Measurements from ENCODE around the gene OLFML1.

Gene OLFML1

GRCh38 chr11:7485186-7486097 is at the start of gene OLFML1:
TSS of gene OLFML1 (plus strand) at chr11:7485506. CDS start at chr11:7485876, 370 bp downstream.
- no peak for DNase-seq

GRCh38 chr11:7436146-7436545 is 49.2 kb upstream of the OLFML1 start:
- no peak for DNase-seq

GRCh38 chr11:7436657-7437056 is 48.6 kb upstream of the OLFML1 start:
- no peak for DNase-seq

- no peak for DNase-seq
These were observed 47.6 kb upstream of the OLFML1 start for GRCh38 chr11:7437696-7438095.

- no peak for DNase-seq
These were observed 45.5 kb upstream of the OLFML1 start for GRCh38 chr11:7439746-7440320.

- DNase-seq = peak; percentile 88
These were observed 42.6 kb upstream of the OLFML1 start for GRCh38 chr11:7442588-7443215.

- DNase-seq = no peak
These were observed 41.0 kb upstream of the OLFML1 start for GRCh38 chr11:7444091-7444981.

- no peak for DNase-seq
These were observed 39.7 kb upstream of the OLFML1 start for GRCh38 chr11:7445564-7445963.

DNA sequence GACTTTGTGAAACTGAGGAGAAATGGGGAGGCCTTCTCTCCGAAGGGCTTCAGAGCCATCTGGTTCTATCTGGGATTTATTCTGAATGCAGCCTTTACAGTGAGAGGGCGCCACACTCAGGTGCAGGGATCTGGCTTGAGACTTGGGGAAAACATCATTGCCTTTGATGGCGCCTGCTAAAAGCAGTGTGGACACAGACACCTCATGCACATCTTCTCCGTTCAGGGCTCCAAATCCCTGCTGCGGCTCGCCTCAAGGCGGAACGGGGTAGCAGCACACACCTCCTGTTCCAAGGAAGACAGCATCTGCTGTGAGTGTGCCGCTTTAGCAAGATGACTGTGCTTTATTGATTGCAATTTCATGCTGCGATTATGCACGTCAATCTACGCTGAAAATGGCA is 37.1 kb upstream of the OLFML1 start:
- DNase-seq = no peak

DNA sequence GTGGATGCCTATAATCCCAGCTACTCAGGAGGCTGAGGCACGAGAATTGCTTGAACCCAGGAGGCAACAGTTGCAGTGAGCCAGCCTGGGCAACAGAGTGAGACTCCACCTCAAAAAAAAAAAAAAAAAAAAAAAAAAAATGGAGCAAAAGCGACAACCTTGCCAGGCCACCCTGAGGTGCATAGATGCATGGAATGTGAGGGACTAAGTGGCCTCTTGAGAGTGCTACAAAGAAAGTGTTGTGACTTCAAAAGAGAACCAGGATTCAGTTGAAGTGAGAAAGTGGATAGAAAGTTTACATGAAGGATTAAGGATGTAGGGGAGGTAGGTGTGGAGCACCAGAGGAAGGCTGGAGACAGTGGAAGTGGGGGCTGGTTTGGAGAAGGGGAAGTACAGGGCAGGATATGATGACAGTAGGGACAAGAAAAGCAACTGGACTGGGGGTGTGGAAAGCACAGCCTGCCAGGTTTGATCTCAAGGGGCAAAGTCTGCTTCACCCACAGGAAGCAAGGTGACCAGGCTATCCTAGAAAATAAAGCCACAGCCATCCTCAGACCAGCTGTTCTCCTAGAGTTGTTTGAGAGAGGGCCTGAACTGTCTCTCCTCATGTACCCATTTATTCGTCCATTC is 36.0 kb upstream of the OLFML1 start:
- no peak for DNase-seq

- DNase-seq = no peak
These were observed 35.5 kb upstream of the OLFML1 start for GRCh38 chr11:7449841-7450214.

DNA sequence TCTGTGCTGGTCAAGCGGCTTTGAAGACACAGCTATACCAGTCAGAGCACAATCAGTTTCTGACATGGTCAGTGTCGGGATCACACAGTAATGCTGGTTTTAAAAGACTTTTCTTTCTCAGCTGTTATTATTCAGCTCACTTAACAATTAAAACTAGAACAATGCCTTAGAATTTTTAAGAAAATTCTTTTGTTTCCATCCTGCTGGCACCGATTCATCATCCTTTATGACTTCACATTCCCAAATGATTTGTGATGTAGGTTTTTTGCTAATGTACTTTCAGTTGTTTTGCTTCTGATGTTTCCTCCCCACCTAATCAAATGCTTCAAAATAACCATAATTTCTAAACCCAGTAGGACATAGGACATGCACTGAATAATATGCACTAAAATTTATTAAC is 34.5 kb upstream of the OLFML1 start:
- no peak for DNase-seq

GRCh38 chr11:7451520-7451919 is 33.8 kb upstream of the OLFML1 start:
- no peak for DNase-seq

DNA sequence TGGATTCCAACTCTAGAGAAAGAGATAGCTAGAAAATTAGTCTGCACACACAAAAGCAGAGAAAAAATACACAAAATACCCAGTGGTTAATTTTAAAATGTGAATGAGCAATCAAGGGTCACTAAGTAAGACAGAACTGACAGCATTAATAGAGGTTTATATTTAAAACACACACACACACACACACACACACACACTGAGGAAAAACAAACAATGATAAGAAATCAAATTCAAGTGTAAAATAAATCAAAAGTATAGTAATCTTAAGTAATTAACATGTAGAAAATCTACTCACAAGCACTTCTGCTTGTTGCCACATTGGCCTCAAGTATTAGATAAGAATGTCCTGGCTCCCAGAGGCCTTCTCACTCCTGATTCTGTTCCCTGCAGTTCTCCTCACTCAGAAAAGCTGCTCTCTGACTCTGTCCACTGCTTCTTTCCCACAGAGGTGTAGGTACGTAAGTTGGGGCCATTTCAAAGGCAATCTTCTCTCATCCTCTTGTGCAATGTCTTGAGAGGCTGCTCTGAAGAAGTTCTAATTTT is 33.3 kb upstream of the OLFML1 start:
- DNase-seq = no peak

- no peak for DNase-seq
These were observed 30.5 kb upstream of the OLFML1 start for GRCh38 chr11:7454854-7455253.

DNA sequence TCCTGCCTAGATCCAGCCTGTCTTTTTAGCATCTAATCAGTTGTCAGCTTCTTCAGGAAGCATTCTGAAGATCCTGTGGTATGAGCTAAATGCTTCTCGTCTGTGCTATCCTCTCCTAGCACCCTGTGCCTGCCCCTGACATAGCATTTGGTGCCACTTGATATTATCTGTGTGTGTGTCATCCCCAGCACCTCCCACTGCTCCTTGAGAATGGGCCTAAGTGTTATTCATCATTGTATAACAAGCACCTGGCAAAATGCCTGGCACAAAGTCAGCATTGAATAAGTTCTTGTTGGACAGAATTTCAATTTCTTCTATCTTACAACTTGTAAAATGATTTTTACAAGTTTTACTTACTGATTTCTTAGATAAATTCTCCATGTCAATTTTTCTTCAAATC is 28.1 kb upstream of the OLFML1 start:
- no peak for DNase-seq

DNA sequence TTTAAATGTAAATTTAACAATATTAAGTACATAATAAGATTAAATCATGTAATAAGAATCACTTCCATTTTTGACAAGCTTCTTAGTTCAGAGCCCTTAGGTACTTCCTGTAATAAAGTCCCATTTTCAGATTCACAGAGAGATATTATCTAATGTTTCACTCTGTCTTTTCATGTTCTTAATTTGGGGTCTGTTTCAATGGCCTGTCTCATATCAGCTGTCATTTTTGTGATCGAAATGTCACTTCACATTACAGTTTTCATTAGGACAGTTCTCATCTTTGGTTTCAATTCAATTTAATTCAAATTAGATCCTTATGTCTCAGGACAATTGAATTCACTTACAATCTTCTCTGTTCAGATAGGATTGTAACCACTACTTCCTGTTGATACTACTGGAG is 22.6 kb upstream of the OLFML1 start:
- DNase-seq = no peak

DNA sequence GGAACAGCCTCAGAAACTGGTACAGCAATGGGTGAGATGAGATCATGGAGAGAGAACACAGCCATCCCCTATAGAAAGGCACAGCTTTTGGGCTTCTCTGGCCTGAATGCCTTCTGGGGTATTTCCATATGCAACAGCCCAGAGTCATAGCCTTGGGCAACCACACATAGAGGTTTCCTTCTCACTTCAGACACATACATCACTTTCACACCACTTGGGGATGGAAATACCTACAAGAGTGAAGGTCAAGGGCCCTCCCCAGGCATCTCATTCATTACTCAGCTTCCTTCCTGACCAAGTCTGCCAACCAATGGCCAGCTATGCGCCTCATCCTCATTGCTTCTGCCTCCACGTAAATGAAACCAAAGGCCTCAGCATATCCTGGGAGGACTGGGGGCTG is 17.7 kb upstream of the OLFML1 start:
- DNase-seq = no peak

DNA sequence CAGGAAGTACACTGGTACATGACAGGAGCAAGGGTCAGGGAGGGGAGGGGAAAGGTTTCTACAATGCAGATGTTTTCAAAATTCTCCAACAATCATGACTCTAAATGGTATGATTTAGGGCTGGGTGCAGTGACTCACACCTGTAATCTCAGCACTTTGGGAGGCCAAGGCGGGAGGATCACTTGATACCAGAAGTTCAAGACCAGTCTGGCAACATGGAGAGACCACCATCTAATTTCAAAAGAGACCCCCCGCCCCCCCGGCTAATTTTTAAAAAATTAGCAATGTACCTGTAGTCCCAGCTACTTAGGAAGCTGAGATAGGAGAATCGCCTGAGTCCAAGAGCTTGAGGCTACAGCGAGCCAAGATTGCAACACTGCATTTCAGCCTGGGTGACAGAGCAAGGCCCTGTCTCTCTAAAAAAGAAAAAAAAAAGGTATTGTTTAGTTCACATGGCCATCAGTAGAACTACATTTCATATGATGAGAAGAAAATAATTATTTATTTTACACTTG is 15.9 kb upstream of the OLFML1 start:
- DNase-seq = no peak

DNA sequence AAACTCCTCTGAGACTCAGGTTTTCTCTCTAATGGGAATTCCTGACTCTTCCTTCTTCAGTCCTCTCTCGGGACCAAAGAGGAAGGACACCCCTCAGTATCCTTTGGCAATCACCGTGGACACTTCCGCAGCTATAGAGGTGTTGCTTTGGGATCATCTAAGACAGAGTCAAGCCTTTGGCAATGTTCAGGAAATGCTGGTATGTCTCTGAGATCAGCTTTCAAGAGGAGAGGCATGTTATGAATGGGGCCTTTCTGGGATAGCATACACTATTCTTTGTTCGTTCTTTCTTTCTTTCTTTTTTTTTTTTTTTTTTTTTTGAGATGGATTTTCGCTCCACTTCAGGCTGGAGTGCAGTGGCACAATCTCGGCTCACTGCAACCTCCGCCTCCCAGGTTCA is 14.2 kb upstream of the OLFML1 start:
- no peak for DNase-seq

DNA sequence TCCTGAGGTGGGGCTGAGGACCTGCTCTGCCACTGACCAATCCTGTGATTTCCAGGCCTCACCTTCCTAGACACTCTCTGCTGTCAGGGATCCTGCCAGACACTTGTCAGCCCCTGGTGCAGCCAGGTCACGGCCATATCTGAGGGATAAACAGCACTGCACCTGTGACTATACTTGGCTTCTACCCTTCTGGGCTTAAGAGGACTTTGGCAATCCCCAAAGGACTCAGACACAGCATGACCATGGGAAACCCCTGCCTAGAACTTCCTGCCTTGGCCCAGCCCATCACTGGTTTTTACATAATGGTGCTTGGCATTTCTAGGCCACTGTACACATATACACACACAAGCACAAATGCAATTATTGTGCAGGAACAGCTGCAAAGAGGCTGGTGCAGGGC is 11.6 kb upstream of the OLFML1 start:
- DNase-seq = no peak

GRCh38 chr11:7480113-7480512 is 5.2 kb upstream of the OLFML1 start:
- DNase-seq = no peak
